SH-SY5Y (cell line): ENCODE measurements around the gene ITPR1.

Source experiments
- GATA2 ChIP-seq: IDR thresholded peaks from 2 replicates; pipeline ENCODE4 v1.6.1; 2011; ENCODE audit warnings: mild to moderate bottlenecking, low read depth, low read length
- GATA3 ChIP-seq: IDR thresholded peaks from 2 replicates; pipeline ENCODE4 v1.6.1; 2011; ENCODE audit warnings: low read depth, mild to moderate bottlenecking, low read length, moderate library complexity

GRCh38 chr3:4809922-4810321 lies 316.8 kb downstream of the ITPR1 start:
- no peak for TF ChIP-seq GATA2
- no peak for TF ChIP-seq GATA3
